ENCODE measurements around the gene PARD3.

DNA sequence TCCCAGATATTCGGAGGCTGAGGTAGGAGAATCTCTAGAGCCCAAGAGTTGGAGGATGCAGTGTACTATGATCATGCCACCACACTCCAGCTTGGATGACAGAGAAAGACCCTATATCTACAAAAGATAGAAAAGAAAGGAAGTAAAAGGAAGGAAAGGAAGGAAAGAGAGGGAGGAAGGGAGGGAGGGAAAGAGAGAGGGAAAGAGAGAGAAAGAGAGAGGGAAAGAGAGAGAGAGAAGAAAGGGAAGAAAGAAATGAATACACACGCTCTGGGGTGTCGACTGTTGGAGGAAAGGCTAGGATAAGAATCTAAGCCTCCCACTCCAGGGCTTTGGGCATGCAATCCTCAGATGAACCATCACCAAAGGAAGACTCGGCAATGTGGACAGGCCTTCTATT, 69.9 kb downstream of the PARD3 start:
- TF ChIP-seq, protein P1, sequence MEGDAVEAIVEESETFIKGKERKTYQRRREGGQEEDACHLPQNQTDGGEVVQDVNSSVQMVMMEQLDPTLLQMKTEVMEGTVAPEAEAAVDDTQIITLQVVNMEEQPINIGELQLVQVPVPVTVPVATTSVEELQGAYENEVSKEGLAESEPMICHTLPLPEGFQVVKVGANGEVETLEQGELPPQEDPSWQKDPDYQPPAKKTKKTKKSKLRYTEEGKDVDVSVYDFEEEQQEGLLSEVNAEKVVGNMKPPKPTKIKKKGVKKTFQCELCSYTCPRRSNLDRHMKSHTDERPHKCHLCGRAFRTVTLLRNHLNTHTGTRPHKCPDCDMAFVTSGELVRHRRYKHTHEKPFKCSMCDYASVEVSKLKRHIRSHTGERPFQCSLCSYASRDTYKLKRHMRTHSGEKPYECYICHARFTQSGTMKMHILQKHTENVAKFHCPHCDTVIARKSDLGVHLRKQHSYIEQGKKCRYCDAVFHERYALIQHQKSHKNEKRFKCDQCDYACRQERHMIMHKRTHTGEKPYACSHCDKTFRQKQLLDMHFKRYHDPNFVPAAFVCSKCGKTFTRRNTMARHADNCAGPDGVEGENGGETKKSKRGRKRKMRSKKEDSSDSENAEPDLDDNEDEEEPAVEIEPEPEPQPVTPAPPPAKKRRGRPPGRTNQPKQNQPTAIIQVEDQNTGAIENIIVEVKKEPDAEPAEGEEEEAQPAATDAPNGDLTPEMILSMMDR (IDR thresholded peaks at IDR 0.05; ENCODE audit: borderline replicate concordance, extremely low read depth, low read length, poor library complexity, severe bottlenecking) = no peak
- TF ChIP-seq EZH2 (IDR thresholded peaks at IDR 0.05; ENCODE audit: borderline replicate concordance, low read depth, low read length, severe bottlenecking) = no peak
